Sigmoid colon (tissue), 4 donors: Measurements from ENCODE around the gene INTS4.
"Not testable (repeated sequence)": the region's sequence is repeated elsewhere in the genome, so short reads cannot be mapped to it uniquely, and the experiment has no call there.

Experiments used
- POLR2AphosphoS5 ChIP-seq, 4 donors: sonication (generic); formaldehyde crosslinking; IDR thresholded peaks; one replicate each; pipeline ENCODE4 v1.6.1; 2017; ENCODE audit warnings: antibody characterized with exemption in 4 of 4
- TF ChIP-seq, protein P1 (sequence below), 4 experiments: fragments of 450-650 bp in 3 of 4; fragments of 200-600 bp in 1 of 4; IDR thresholded peaks; one replicate each; pipeline ENCODE4 v1.5.1; 2016 to 2019; ENCODE audit warnings: antibody characterized with exemption in 4 of 4, mild to moderate bottlenecking in 3 of 4, moderate library complexity in 2 of 4

DNA sequence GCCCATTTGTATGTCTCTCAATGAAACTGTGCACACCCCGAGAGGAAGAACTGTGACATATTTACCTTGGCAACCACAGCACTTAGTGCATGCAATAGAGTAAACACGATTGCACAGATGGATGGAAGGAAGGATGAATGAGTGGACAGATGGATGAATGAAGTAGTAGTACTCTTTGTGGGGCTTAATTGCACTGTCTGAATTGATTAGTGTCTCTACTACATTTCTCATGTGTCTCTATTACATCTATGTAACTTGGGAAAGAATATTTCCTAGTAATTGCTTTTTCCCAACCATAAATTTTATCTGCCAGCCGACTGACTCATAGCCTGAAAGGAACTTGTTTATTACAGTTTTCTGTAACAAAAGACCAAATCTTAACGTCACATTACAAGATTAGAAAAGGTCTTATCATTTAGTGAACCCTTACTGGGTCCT lies 103.8 kb downstream of the INTS4 start:
- TF ChIP-seq, protein P1, sequence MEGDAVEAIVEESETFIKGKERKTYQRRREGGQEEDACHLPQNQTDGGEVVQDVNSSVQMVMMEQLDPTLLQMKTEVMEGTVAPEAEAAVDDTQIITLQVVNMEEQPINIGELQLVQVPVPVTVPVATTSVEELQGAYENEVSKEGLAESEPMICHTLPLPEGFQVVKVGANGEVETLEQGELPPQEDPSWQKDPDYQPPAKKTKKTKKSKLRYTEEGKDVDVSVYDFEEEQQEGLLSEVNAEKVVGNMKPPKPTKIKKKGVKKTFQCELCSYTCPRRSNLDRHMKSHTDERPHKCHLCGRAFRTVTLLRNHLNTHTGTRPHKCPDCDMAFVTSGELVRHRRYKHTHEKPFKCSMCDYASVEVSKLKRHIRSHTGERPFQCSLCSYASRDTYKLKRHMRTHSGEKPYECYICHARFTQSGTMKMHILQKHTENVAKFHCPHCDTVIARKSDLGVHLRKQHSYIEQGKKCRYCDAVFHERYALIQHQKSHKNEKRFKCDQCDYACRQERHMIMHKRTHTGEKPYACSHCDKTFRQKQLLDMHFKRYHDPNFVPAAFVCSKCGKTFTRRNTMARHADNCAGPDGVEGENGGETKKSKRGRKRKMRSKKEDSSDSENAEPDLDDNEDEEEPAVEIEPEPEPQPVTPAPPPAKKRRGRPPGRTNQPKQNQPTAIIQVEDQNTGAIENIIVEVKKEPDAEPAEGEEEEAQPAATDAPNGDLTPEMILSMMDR (IDR thresholded peaks at IDR 0.05), result not testable (repeated sequence)
- TF ChIP-seq POLR2AphosphoS5 (IDR thresholded peaks at IDR 0.05), result not testable (repeated sequence)
